Testis (tissue), 2 donors: ENCODE data around the gene HMG20B.

ENCODE experiments used
- POLR2A ChIP-seq: fragments of 450-650 bp; IDR thresholded peaks from one replicate; pipeline ENCODE4 v1.6.1; 2017; ENCODE audit warnings: antibody characterized with exemption, mild to moderate bottlenecking, moderate library complexity
- TF ChIP-seq, protein P1 (sequence below), 3 experiments: fragments of 450-650 bp in 2 of 3; fragments of 200-600 bp in 1 of 3; sonication (generic) in 1 of 3; IDR thresholded peaks; one replicate each; pipeline ENCODE4 v1.5.1; 2016 to 2019; ENCODE audit warnings: antibody characterized with exemption in 3 of 3, mild to moderate bottlenecking in 2 of 3, moderate library complexity in 1 of 3

DNA sequence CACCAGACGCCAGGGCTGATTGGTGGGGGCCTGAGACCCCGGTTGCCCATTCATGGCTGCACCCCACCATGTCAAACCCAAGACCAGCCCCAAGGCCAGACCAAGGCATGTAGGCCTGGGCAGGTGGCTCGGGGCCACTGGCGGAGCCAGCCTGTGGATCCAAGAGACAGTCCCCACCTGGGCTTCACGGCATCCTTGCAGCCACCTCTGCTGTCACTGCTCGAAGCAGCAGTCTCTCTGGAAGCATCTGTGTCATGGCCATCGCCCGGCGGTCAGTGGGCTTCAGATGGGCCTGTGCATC, 37.6 kb upstream of the HMG20B start:
- TF ChIP-seq, protein P1, sequence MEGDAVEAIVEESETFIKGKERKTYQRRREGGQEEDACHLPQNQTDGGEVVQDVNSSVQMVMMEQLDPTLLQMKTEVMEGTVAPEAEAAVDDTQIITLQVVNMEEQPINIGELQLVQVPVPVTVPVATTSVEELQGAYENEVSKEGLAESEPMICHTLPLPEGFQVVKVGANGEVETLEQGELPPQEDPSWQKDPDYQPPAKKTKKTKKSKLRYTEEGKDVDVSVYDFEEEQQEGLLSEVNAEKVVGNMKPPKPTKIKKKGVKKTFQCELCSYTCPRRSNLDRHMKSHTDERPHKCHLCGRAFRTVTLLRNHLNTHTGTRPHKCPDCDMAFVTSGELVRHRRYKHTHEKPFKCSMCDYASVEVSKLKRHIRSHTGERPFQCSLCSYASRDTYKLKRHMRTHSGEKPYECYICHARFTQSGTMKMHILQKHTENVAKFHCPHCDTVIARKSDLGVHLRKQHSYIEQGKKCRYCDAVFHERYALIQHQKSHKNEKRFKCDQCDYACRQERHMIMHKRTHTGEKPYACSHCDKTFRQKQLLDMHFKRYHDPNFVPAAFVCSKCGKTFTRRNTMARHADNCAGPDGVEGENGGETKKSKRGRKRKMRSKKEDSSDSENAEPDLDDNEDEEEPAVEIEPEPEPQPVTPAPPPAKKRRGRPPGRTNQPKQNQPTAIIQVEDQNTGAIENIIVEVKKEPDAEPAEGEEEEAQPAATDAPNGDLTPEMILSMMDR (IDR thresholded peaks at IDR 0.05): no peak
- no peak for TF ChIP-seq POLR2A
